Stimulated activated CD8-positive, alpha-beta memory T cell treated with anti-CD3 and anti-CD28 coated beads, Interleukin-12 subunit alpha, Interleukin-12 subunit beta, amount 100 ng/mL, for 1 hour (primary cell): ENCODE data around the gene CROCC.

Experiments
- DNase-seq: peaks from one replicate; pipeline ENCODE4 v3.0.0-alpha.2; 2020; ENCODE audit warnings: low read depth

The CROCC gene

DNA sequence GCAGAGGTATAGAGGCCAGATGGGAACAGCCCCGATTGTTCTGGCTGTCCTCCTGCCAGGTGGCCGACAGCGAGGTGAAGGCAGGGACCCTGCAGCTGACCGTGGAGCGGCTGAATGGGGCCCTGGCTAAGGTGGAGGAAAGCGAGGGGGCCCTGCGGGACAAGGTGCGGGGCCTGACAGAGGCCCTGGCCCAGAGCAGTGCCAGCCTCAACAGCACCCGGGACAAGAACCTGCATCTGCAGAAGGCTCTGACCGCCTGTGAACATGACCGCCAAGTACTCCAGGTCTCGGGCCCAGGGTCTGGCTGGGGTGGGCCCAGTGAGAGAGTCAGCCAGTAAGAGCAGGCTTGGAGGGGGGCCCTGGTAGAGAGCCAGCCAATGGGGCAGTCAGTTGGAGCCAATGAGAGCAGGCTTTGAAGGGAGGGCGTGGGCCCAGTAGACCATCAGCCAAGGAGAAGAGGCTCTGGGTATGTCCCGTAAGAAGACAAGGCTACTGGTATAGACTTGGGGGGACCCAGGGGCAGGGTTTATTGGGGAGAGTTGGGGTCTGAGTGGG lies 47.4 kb downstream of the CROCC start:
- no peak for DNase-seq

DNA sequence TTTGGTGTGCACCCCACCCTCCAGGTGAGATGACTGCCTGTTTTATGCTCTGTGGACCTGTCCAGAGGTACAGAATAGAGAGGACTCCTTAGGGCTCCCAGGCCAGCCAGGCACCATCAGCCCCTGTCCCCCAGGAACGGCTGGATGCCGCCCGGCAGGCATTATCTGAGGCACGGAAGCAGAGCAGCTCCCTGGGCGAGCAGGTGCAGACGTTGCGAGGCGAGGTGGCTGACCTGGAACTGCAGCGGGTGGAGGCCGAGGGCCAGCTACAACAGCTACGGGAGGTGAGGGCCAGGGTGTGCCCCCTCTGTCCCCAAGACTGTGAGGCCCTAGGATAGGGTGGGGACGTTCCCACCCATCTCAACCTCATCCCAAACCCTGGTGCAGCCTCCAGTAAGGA lies 47.9 kb downstream of the CROCC start:
- no peak for DNase-seq

DNA sequence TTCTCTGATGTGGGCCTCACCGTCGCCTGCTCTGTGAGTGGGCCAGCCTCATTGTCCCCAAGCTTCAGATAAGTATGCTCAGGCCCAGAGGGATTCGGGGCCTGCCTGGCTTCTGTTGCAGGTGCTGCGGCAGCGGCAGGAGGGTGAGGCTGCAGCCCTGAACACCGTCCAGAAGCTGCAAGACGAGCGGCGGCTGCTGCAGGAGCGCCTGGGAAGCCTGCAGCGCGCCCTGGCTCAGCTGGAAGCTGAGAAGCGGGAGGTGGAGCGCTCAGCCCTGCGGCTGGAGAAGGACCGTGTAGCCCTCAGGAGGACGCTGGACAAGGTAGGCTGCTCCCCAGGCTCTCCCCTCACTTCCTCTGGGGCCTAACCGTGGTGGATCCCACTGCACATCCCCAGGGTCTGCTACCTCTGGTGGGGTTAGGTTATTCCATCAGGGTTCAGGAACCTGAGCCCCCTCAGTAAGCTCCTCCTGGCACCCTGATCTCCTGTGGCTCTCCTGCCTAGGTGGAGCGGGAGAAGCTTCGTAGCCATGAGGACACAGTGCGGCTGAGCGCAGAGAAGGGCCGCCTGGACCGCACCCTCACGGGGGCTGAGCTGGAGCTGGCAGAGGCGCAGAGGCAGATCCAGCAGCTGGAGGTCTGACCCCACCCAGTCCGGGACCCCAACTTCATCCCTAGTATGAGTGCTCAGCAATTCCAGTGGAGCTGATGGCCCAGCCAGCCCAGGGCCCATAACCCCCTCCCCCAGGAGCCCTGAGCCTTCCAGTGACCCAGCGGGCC lies 48.6 kb downstream of the CROCC start:
- DNase-seq: no peak

DNA sequence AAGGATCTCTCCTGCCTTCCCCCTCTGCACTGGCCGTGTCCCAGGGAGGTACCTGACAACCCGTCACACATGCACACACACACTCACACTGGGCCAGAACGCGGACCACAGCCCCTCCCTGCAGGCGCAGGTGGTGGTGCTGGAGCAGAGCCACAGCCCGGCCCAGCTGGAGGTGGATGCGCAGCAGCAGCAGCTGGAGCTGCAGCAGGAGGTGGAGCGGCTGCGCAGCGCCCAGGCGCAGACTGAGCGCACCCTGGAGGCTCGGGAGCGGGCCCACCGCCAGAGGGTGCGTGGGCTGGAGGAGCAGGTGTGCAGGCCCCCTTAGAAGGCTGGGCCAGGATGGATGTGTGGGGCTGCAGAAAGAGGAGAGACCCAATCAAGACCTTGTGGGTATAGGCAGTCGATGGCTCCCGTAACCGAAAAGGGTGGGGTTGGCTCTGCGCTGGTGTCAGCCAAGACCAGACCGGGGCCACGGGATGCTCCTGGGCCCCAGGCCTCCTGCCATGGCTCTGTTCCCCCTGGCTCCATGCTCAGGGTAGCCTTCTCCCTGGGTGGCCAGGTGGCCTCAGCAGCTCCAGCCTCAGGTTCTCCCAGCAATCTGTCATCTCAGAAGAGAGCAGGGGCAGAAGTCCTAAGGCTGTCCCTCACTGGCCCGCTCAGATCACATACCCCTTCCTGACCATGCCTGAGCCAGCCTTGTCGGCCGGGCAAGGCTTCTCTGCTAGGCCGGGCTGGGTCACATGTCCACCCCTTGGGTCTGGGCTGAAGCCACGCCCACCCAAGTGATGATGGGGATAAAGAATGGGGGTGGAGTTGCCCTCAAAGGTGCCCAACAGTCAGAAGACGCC lies 49.8 kb downstream of the CROCC start:
- no peak for DNase-seq

DNA sequence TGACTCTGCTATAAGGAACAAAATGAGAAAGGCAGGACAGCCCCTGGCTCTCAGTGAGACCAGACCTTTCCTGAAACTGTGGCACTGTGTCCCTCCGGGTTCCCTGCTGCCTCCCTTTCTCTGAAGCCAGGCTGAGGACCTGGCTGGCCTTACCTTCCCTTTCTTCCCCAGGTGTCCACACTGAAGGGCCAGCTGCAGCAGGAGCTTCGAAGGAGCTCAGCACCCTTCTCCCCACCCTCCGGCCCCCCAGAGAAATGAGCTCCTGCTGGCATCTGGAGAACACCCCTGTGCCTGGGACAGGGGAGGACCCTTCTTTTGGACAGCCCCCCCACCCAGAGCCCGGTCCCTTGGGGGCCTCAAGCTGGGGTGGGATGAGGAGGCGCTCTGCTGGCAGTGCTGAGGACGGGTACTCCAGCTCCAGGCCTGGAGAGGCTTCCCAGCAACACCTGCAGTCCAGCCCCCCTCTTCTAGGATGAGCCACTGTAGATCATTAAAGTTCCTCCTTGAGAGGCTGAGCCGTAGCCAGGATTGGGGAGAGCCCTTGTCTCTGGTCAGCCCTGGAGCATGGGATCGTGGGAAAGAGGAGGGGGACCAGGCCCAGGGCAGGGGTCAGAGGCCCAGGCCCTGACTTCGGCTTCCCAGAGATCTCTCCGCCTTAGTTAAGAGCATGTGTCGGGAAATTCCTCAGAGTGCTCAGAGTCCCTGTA lies 50.6 kb downstream of the CROCC start:
- DNase-seq: no peak

DNA sequence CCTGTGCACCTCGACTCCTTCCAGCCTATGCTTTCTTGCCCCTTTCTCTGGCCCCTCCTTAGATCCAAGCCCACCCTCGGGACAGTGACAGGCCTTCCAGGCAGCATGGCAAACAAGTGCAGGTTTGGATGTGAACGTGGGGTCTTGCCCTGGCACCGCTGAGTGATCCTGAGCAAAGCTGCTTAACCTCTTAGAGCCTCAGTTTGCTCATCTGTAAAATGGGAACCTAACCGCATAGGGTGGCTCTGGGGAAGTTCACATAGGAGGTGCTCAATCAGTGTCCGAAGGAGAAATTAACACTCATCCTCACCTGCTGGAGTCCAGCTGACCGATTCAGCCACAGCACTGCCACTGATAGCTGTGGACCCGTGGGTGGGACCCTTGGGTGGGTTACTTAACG lies 51.5 kb downstream of the CROCC start:
- DNase-seq: no peak

DNA sequence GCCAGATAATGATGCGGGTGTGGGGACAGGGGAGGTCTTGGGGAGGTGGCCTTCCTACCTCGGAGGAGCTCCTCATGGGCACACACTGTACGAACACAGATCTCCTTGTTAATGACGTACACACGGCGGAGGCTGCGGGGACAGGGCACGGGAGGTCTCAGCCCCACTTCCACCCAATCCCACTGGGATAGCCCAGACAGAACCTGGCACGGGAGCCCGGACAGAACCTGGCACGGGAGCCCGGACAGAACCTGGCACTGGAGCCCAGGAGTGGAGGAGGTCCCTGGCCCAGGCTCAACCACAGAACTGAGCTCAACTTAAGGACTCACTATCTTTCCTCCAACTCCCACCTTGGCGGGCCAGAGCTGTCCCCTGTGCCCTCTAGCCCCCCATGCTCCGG lies 53.5 kb downstream of the CROCC start:
- DNase-seq: no peak

DNA sequence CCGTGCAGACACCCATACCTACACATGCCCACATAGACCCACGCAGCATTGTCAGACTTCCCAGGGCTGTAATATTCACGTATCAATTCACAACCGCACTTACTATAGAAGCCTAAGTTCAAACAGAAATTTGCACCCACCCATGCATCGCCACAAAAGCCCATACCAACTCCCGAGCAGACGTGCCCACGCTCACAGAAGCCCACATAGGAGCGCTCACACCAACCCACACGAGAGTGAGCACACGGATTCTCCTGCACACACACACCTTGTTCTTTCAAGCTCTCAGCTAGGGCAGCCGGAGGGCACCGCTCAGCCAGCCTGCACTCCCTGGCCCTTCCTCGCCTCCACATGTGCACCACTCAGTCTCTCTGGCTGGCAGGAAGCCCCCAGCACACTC lies 54.1 kb downstream of the CROCC start:
- DNase-seq: no peak

DNA sequence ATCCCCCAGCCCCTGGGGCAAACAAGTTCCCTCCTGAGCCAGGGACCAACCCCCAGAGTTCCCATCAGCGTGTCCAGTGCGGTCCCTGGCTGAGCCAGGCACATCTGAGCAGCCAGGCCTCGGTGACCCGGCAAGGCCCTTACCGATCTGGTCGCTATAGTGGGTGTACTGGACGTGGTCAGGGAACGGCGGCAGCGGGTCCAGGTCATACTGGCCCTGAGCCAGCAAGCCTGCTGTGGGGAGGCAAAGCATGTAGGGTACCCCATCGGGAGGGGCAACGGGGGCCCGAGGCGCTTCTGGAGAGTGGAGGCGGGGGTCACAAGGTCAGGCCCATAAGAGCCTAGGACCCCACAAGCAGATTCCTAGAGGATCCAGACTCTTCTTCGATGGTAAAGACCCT lies 55.2 kb downstream of the CROCC start:
- DNase-seq: no peak

DNA sequence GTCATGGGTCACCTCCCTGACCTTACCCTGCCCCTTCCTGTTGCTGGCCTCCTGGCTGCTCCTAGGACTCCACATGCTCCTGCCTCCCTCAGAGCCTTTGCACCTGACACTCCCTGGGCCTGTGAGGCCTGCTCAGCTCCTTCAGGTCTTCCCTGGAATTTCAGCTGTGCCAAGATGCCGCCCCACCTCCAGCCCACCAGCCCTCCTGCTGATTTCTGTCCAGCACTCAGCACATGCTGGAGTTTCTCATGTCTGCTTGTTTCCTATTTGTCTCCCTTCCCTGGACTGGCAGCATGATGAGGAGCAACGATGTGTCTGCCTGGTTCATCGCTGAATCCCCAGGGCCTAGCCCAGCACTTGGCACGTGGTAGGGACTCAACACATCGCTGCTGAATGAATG lies 55.6 kb downstream of the CROCC start:
- DNase-seq: no peak

DNA sequence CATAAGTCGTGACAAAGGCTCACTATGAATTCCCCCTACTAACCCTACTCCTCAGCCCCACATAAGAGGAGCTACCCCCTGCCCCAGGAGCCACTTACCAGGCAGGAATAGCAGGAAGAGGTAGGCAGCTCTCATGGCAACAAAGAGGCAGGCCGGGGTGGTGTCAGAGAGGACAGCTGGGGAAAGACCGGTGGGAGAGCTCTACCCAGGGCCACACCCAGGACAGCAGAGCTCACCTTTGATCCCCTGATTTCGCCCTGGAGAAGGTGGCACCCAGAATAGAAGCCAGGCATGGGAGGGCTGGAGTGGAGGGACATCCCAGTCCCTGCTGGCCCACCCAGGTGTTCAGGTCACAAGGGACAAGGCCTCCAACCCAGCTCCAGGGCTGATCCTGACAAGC lies 56.4 kb downstream of the CROCC start:
- no peak for DNase-seq

DNA sequence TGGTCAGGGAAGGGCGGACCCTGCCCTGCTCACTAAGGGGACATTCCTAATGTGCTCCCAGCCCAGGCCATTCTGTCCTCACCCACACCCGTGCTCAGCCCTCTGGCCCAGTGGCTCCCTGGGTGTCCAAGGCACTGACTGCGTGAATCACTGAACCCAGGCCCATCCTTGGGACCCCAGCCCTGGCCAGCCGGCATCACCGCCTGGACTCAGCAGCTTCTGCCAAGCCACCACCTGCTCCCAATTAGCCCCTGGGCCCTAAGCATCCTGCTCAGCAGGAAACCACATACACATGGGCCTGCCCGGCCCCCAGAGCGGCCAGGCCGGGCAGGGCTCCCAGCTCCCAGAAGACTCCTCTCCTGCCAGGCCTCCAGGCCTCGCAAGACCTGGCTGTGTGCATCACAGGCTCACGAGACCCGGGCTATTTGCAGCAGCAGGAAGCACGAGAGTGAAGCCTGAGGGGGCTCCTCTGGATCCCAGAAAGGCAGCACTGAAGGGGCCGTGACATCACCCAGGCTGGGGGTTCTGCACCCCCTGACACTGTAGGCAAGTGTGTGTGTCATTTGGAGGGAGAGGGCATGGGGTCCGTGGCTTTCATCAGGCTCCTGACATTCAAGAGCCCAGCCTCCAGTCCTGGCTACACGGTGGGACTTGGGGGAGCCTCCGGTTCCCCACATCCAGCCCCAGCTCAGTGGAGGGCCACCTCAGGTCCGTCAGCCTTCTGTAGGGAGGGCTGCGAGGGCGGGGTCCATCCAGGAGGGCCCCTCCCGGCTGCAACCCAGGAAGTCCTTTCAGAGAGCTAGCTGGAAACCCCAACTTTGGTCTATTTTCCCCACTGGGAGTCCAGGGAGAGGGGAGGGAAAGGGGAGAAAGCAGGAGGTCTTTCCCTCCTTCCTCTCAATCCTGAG lies 57.1 kb downstream of the CROCC start:
- DNase-seq: no peak

DNA sequence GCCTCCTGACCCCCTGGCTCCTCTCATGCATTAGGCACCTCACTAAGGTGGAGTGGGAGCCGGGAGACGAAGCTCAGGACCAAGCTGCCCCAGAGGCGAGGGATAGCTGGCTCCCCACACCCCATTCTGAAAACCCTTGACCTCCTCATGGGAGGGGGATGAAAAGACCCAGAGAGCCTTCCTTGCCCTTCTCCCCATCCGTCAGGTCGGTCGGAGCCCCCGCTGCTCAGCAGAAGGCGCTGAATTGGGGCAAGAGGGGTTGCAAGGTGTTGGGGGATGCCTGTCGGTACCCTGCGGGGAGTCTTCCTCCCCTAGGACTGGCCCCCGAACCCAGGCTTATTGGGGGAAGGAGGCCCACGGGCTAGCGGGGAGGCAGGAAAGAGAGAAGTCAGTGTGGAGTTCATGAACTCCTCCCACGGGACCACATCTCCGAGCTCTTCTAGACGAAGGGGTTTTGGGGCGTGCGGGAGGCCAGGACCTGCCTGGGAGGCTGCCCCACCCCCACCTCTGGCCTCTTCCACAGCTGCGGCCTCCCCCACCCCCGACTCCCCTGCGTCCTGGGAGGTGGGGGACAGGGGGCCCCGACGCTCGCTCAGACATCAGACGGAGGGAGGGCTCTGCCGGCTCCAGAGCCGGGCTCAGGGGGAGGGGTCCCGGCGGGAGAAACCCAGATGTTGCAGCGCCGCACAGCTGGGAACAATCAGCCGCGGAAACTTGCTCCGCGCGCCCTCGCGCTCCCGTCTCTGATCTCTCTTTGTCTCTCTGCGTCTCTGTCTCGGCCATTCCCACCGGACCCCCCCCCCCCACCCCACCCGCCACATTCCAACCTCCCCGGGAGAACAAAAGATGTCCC lies 58.0 kb downstream of the CROCC start:
- DNase-seq: no peak

DNA sequence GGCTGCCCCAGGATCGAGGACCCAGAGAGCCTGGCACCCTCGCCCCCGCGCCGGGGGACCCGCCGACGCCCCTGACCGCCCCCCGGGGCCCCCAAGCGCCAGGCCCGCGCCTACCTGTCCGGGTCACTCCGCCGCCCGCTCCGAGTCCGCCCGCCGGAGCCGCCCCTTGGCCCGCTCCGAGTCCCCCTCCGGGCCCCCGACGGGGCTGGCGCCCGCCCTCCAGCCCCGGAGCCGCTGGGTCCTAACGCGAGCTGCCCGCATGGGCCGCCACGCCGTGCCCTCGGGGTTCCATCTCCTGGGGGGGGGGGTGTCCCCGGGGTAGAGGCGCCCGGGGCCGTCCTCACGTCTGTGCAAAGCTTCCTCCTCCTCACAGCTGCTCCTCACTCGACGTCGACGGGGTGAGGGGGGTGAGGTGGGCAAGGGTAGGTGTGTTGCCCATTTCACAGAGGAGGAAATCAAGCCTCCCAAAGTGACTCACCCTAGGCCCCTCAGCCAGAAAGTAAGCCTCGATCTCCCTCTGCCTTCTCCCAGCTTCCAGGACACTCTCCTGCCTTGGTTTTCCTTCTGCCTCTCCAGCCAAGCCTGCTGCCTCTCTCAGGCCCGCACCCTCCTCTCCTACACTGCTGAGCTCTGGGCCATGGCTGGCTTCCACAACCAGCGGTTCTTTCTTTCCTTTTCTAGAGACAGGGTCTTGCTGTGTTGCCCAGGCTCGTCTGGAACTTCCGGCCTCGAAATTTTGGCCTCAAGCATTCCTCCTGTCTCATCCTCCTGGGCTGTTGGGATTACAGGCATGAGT lies 58.9 kb downstream of the CROCC start, which contains the start of gene MFAP2:
MFAP2 (minus strand) TSS at position 148 of the 796 bp plus-strand sequence. CDS start 2,347 bp downstream, outside the sequence.
- no peak for DNase-seq

DNA sequence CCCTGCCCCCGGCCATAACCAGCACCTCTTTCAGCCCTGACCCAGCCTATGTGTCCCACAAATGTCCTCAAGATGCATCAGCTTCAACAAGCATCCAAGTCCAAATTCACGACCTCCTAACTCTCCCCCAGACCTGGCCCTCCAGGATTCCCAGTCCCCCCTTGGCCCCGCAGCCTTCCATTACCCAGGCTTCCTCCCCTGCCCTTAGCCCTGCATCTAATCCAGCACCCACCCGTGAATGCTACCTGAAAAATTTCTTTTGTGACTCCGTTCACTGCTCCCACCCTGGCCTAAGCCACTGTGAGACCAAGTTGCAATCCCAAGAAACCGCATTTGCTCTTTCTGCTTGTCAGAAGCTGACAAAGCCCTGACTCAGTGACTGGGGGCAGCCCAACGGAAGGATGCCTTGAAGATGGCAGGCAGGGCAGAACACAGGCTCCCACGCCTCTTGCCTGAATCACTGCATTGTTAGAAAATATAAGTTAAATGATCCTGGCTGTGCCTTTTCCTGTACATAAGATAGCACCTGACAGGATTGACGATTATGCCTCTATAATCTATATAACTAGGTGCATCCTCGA lies 59.6 kb downstream of the CROCC start:
- no peak for DNase-seq

DNA sequence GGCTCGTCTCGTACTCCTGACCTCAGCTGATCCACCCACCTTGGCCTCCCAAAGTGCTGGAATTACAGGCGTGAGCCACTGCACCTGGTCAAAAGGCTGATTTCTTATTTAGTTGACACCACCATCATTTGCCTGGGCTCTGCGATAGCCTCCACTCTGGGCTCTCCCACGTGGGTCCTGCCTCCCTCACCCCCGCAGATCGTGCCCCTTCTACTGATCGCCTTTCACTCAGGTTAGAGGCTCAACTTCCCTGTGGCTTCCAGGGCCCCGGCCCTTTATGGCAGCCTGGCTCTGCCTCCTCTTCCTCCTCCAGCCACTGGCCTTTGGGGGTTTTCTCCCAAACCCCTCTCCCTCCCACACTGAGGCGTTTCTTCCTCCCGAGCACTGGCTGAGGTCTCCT lies 61.2 kb downstream of the CROCC start:
- no peak for DNase-seq

DNA sequence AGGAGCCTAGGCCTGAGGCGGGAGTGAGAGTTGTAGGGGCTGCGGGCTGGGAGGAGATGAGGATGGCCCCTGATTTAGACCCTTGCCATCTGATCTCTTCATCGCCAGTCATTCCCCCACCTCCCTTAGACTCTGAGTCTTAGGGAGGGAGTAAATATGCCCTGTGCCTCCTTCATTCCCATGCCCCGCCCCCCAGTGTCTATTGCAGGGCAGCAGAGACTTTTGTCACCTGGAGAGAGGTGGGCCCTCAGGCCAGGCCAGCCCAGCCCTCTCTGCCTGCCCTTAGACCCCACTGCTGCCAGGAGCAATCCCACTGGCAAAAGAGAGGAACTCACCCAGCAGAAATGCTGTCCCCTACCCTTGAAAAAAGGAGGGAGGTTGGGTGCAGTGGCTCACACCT lies 61.9 kb downstream of the CROCC start:
- no peak for DNase-seq

DNA sequence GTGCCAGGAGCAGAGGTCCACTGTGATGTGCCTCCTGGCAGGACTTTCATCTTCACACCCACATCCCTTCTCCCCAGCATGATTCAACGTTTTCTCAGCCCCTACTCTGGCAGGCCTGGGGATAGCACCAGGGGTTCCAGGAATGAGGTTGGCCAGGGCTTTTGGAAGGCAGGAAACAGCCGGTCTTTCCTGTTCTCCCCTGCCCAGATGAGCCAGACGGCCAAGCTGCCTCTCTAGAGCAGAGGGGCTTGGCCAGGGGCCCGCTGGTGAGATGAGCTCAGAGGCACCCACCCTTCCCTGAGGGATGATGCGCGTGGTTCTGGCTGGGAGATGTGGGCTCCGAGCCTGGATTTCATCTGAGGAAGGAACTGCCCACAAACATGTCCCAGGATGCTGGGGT lies 63.0 kb downstream of the CROCC start:
- no peak for DNase-seq

DNA sequence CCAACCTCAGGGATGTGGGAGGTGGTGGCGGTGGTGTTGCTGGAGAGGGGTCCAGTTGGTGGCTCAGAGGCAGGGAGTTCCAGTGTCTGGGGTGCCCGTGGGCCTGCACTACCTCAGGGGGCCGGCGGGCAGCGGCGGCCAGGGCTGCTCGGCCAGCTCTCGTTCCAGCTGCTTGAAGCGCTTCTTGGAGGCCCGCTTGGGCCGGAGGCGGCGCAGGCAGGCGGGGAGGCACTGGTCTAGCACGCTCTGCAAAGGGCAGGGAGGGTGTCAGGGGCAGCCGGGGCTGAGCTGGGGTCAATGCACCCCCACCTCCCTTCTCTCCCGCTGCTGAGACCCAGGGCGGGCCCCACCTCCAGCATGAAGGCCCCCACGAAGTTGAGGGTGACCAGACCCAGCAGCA lies 64.4 kb downstream of the CROCC start:
- no peak for DNase-seq
